ENCODE data around the gene CABLES2. TPM values are rescaled to one million over a fixed set of nuclear protein-coding genes. Genes with fewer than 3 reads are reported as not detected.
A peak's percentile ranks its signal among the peaks of the same experiment; 100 is the strongest.

The CABLES2 gene
- total RNA-seq, 1 experiment from 2014 or later, result 7.5 TPM

DNA sequence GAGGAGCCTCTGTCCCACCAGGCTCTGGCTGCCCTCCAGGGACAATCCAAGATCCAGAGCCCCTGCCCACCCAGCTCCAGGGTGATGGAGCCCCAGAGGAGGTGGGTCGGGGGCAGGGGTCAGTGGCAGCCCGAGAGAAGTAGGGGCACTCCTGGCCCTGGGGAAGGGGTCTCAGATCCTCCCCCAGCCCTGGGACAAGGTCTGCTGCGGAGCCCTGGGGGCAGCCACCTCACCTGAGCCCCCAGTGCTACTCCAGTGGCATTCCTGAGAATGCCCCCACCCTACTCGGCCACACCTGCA is 37.3 kb downstream of the CABLES2 start:
- H3K36me3 Mint-ChIP-seq, result no peaks in the 10 kb centered on the region
- DNase-seq (ENCODE audit: low spot score), result no peak
- no peak for TF ChIP-seq ZNF263 (CRISPR knock-in tag; IDR thresholded peaks at IDR 0.05; ENCODE audit: low read depth)
- TF ChIP-seq, protein P1, sequence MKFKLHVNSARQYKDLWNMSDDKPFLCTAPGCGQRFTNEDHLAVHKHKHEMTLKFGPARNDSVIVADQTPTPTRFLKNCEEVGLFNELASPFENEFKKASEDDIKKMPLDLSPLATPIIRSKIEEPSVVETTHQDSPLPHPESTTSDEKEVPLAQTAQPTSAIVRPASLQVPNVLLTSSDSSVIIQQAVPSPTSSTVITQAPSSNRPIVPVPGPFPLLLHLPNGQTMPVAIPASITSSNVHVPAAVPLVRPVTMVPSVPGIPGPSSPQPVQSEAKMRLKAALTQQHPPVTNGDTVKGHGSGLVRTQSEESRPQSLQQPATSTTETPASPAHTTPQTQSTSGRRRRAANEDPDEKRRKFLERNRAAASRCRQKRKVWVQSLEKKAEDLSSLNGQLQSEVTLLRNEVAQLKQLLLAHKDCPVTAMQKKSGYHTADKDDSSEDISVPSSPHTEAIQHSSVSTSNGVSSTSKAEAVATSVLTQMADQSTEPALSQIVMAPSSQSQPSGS (CRISPR knock-in tag; IDR thresholded peaks at IDR 0.05; ENCODE audit: borderline replicate concordance, low read depth), result no peak
- TF ChIP-seq PRRX2 (CRISPR knock-in tag; IDR thresholded peaks at IDR 0.05), result no peak
- no peak for TF ChIP-seq ETV6 (CRISPR knock-in tag; IDR thresholded peaks at IDR 0.05)
- TF ChIP-seq TEAD4 (CRISPR knock-in tag; IDR thresholded peaks at IDR 0.05), result no peak
- TF ChIP-seq IRF2 (CRISPR knock-in tag; IDR thresholded peaks at IDR 0.05; ENCODE audit: borderline replicate concordance, low read depth), result no peak
- TF ChIP-seq E2F1 (CRISPR knock-in tag; IDR thresholded peaks at IDR 0.05), result no peak
- TF ChIP-seq RORB (CRISPR knock-in tag; IDR thresholded peaks at IDR 0.05), result no peak
- no peak for TF ChIP-seq ZNF512 (CRISPR knock-in tag; IDR thresholded peaks at IDR 0.05; ENCODE audit: borderline replicate concordance)
- no peak for TF ChIP-seq SOX15 (CRISPR knock-in tag; IDR thresholded peaks at IDR 0.05)
- TF ChIP-seq, protein P2, sequence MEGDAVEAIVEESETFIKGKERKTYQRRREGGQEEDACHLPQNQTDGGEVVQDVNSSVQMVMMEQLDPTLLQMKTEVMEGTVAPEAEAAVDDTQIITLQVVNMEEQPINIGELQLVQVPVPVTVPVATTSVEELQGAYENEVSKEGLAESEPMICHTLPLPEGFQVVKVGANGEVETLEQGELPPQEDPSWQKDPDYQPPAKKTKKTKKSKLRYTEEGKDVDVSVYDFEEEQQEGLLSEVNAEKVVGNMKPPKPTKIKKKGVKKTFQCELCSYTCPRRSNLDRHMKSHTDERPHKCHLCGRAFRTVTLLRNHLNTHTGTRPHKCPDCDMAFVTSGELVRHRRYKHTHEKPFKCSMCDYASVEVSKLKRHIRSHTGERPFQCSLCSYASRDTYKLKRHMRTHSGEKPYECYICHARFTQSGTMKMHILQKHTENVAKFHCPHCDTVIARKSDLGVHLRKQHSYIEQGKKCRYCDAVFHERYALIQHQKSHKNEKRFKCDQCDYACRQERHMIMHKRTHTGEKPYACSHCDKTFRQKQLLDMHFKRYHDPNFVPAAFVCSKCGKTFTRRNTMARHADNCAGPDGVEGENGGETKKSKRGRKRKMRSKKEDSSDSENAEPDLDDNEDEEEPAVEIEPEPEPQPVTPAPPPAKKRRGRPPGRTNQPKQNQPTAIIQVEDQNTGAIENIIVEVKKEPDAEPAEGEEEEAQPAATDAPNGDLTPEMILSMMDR (IDR thresholded peaks at IDR 0.05), result no peak
- no peak for TF ChIP-seq ARID4B (CRISPR knock-in tag; IDR thresholded peaks at IDR 0.05; ENCODE audit: borderline replicate concordance)
- no peak for TF ChIP-seq JUN (CRISPR knock-in tag; IDR thresholded peaks at IDR 0.05)
- TF ChIP-seq ZNF121 (CRISPR knock-in tag; IDR thresholded peaks at IDR 0.05), result no peak
- no peak for TF ChIP-seq SP1 (CRISPR knock-in tag; conservative IDR thresholded peaks at IDR 0.05)
- TF ChIP-seq TCF7 (CRISPR knock-in tag; IDR thresholded peaks at IDR 0.05; ENCODE audit: low read depth), result no peak
- no peak for TF ChIP-seq CBFB (CRISPR knock-in tag; IDR thresholded peaks at IDR 0.05; ENCODE audit: low read depth)
- ChIA-PET POLR2A (interaction anchor here (0.9 kb wide), 1 partner anchor 13 kb away, joined by 6 read pairs; no protein-coding TSS in a partner anchor), CTCF (interaction anchor here (1.0 to 9.1 kb wide), 8 partner anchors 8 to 67 kb away, joined by 6 to 137 read pairs (median 11); partner anchors contain the start of genes ADRM1 and RPS21)
- H3K27ac Mint-ChIP-seq, result no peak overlapping the region
- ATAC-seq, result no peak
- H3K27me3 Mint-ChIP-seq (ENCODE audit: low read depth), result no peaks in the 10 kb centered on the region; the same call in 1 of the 2 replicates
- peak overlapping the region; percentile 68 for H3K4me3 Mint-ChIP-seq
- peaks cover 29% of the 10 kb centered on the region for H3K4me1 Mint-ChIP-seq
- H3K9me3 Mint-ChIP-seq, result no peaks in the 10 kb centered on the region
